H9 (cell line): ENCODE data around the gene RPL21. TPM values are rescaled to one million over a fixed set of nuclear protein-coding genes. Genes with fewer than 3 reads are reported as not detected.

Source experiments
- DNase-seq: peaks from one replicate; pipeline ENCODE4 v3.0.0-alpha.2; 2017
- H2AFZ ChIP-seq: one replicate; pipeline ENCODE4 v1.6.1; 2013; ENCODE audit warnings: mild to moderate bottlenecking, low read length, control low read depth, moderate library complexity
- H2AK5ac ChIP-seq: 2 replicates; pipeline ENCODE4 v1.6.1; 2013; ENCODE audit warnings: low read length, control low read depth, mixed read lengths; ENCODE audit not compliant: insufficient read length
- H2BK120ac ChIP-seq: one replicate; pipeline ENCODE4 v1.6.1; 2013; ENCODE audit warnings: low read depth, mild to moderate bottlenecking, low read length, control low read depth, inconsistent platforms; ENCODE audit not compliant: poor library complexity, severe bottlenecking
- H2BK12ac ChIP-seq: 2 replicates; pipeline ENCODE4 v1.6.1; 2013; ENCODE audit warnings: low read length, control low read depth, mixed read lengths, low read depth; ENCODE audit not compliant: insufficient read length
- H2BK15ac ChIP-seq: 2 replicates; pipeline ENCODE4 v1.6.1; 2013; ENCODE audit warnings: low read depth, low read length, control low read depth
- H2BK20ac ChIP-seq: one replicate; pipeline ENCODE4 v1.6.1; 2013; ENCODE audit warnings: low read depth, mild to moderate bottlenecking, low read length, control low read depth, inconsistent platforms; ENCODE audit not compliant: poor library complexity, severe bottlenecking
- H2BK5ac ChIP-seq: 2 replicates; pipeline ENCODE4 v1.6.1; 2013; ENCODE audit warnings: low read length, control low read depth, mixed read lengths; ENCODE audit not compliant: insufficient read length
- H3K14ac ChIP-seq: 2 replicates; pipeline ENCODE4 v1.6.1; 2013; ENCODE audit warnings: low read length, control low read depth; ENCODE audit not compliant: insufficient read depth
- H3K18ac ChIP-seq: 2 replicates; pipeline ENCODE4 v1.6.1; 2013; ENCODE audit warnings: low read depth, mild to moderate bottlenecking, mixed read lengths, low read length, control low read depth; ENCODE audit not compliant: insufficient read length
- H3K23ac ChIP-seq: 2 replicates; pipeline ENCODE4 v1.6.1; 2013; ENCODE audit warnings: low read length, control low read depth, mixed read lengths, low read depth; ENCODE audit not compliant: insufficient read length
- H3K23me2 ChIP-seq: 2 replicates; pipeline ENCODE4 v1.6.1; 2013; ENCODE audit warnings: low read depth, mild to moderate bottlenecking, mixed read lengths, low read length, control low read depth; ENCODE audit not compliant: insufficient read length, poor library complexity, severe bottlenecking
- H3K27ac ChIP-seq: 2 replicates; pipeline ENCODE4 v1.5.1; 2013; ENCODE audit warnings: low read length, control low read depth, mixed read lengths, low read depth; ENCODE audit not compliant: insufficient read length
- H3K27me3 ChIP-seq: 2 replicates; pipeline ENCODE4 v1.6.1; 2013; ENCODE audit warnings: low read length, control low read depth, inconsistent platforms; ENCODE audit not compliant: insufficient read depth
- H3K4ac ChIP-seq: 2 replicates; pipeline ENCODE4 v1.6.1; 2013; ENCODE audit warnings: low read depth, mild to moderate bottlenecking, control low read depth, inconsistent platforms, low read length, moderate library complexity
- H3K4me1 ChIP-seq: 2 replicates; pipeline ENCODE4 v1.6.1; 2013; ENCODE audit warnings: low read length, control low read depth, inconsistent platforms; ENCODE audit not compliant: insufficient read depth
- H3K4me2 ChIP-seq: 2 replicates; pipeline ENCODE4 v1.6.1; 2013; ENCODE audit warnings: low read length, control low read depth, mixed read lengths; ENCODE audit not compliant: insufficient read length, insufficient read depth
- H3K56ac ChIP-seq: 2 replicates; pipeline ENCODE4 v1.6.1; 2013; ENCODE audit warnings: low read depth, mild to moderate bottlenecking, mixed read lengths, low read length, control low read depth; ENCODE audit not compliant: insufficient read length
- H3K79me1 ChIP-seq: 2 replicates; pipeline ENCODE4 v1.6.1; 2013; ENCODE audit warnings: low read depth, mild to moderate bottlenecking, moderate library complexity, low read length, control low read depth, inconsistent platforms; ENCODE audit not compliant: insufficient read depth, poor library complexity, severe bottlenecking
- H3K79me2 ChIP-seq: 2 replicates; pipeline ENCODE4 v1.6.1; 2013; ENCODE audit warnings: low read length, control low read depth, inconsistent platforms; ENCODE audit not compliant: insufficient read depth
- H3K9ac ChIP-seq: 2 replicates; pipeline ENCODE4 v1.6.1; 2013; ENCODE audit warnings: low read length, control low read depth, mixed read lengths; ENCODE audit not compliant: insufficient read length; ENCODE audit errors: extremely low read depth
- H3K9me3 ChIP-seq: one replicate; pipeline ENCODE4 v1.6.1; 2013; ENCODE audit warnings: low read depth, low read length, inconsistent platforms; ENCODE audit not compliant: control insufficient read depth
- H3T11ph ChIP-seq: one replicate; pipeline ENCODE4 v1.6.1; 2013; ENCODE audit warnings: mild to moderate bottlenecking, low read length, control low read depth, inconsistent platforms
- H4K20me1 ChIP-seq: one replicate; pipeline ENCODE4 v1.6.1; 2013; ENCODE audit not compliant: control insufficient read depth, insufficient read length, insufficient read depth
- H4K5ac ChIP-seq: 2 replicates; pipeline ENCODE4 v1.6.1; 2013; ENCODE audit warnings: low read depth, mild to moderate bottlenecking, mixed read lengths, low read length, control low read depth; ENCODE audit not compliant: insufficient read length
- H4K8ac ChIP-seq: replicated peaks from 2 replicates; pipeline ENCODE4 v1.6.1; 2013; ENCODE audit warnings: low read length, control low read depth, mixed read lengths, low read depth; ENCODE audit not compliant: insufficient read length
- H4K91ac ChIP-seq: 2 replicates; pipeline ENCODE4 v1.6.1; 2013; ENCODE audit warnings: low read depth, mild to moderate bottlenecking, moderate library complexity, mixed read lengths, low read length, control low read depth; ENCODE audit not compliant: insufficient read length
- H3K27ac Mint-ChIP-seq, 3 experiments: 2 replicates in 2 of 3; 3 replicates in 1 of 3; pipeline ENCODE4 v1.8.0; 2020 to 2021; ENCODE audit warnings: mixed read lengths in 3 of 3, mild to moderate bottlenecking in 1 of 3, moderate library complexity in 1 of 3
- H3K27me3 Mint-ChIP-seq: 2 replicates; pipeline ENCODE4 v1.8.0; 2021; ENCODE audit warnings: low read depth, mild to moderate bottlenecking, moderate library complexity, mixed read lengths
- H3K36me3 Mint-ChIP-seq, 3 experiments: 2 replicates in 2 of 3; 3 replicates in 1 of 3; pipeline ENCODE4 v1.8.0; 2020 to 2021; ENCODE audit warnings: low read depth in 3 of 3, mixed read lengths in 3 of 3; ENCODE audit not compliant: insufficient read depth in 1 of 3
- H3K4me1 Mint-ChIP-seq, 2 experiments: 2 replicates each; pipeline ENCODE4 v1.8.0; 2020; ENCODE audit warnings: mixed read lengths in 2 of 2
- H3K4me3 Mint-ChIP-seq, 2 experiments: 2 replicates in 1 of 2; 3 replicates in 1 of 2; pipeline ENCODE4 v1.8.0; 2020 to 2021; ENCODE audit warnings: mild to moderate bottlenecking in 2 of 2, mixed read lengths in 2 of 2, moderate library complexity in 1 of 2
- H3K9me3 Mint-ChIP-seq, 2 experiments: 2 replicates in 1 of 2; 3 replicates in 1 of 2; pipeline ENCODE4 v1.8.0; 2020; ENCODE audit warnings: mild to moderate bottlenecking in 2 of 2, mixed read lengths in 2 of 2, moderate library complexity in 1 of 2
- WGBS: extraction: QIAGEN DNeasy Blood & Tissue Kit; methylation state at CpG from one replicate; pipeline ENCODE4 v1.1.7; 2013; ENCODE audit warnings: missing lambda C conversion rate, low lambda C conversion rate, mixed read lengths; ENCODE audit not compliant: insufficient read length; ENCODE audit errors: extremely low coverage; 5-methylcytosine and 5-hydroxymethylcytosine counted together
- total RNA-seq: library from RNA; stranded (reverse); gene quantifications from 2 replicates; pipeline ENCODE4 v1.2.1, GENCODE V29; 2021
- TF ChIP-seq, protein P1 (sequence below): fragments of 200-600 bp; sonication (generic); conservative IDR thresholded peaks from 3 replicates; pipeline ENCODE4 v1.8.0; 2021; ENCODE audit warnings: antibody characterized with exemption, mild to moderate bottlenecking

The RPL21 gene
- total RNA-seq, 1 experiment from 2014 or later: 1,099 TPM

DNA sequence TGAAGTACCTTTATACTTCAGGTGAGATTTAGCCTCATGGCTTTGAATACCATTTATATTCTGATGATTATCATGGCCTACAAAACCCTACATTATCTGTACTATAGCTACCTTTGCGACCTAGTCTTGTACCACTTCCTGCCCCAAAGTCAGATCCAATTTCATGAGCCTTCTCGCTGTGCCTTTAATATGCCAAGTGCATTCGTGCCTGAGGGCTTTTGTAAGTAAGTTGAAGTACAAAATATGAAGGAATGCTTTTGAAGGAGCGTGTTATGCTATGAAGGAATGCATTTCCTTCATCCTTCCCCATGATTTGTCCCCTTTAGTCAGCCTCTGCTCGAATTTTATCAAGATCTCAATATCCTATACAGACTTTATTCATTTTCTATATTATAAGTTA lies 10.0 kb downstream of the RPL21 start:
- no peak overlapping the region for H4K8ac ChIP-seq
- H2BK15ac ChIP-seq: no peak overlapping the region
- Mint-ChIP-seq H3K9me3 (no peaks in the 10 kb centered on the region), H3K27ac (peak overlapping the region in 2 of 3 experiments; percentile 1 to 83; a peak in 4 of 7 replicates), H3K4me3 (no peak overlapping the region), H3K4me1 (peaks cover 21 to 23% of the 10 kb centered on the region in 2 experiments), H3K36me3 (peaks cover 10 to 35% (median 15%) of the 10 kb centered on the region in 3 experiments), H3K27me3 (no peaks in the 10 kb centered on the region; the same call in 1 of the 2 replicates)
- no peaks in the 10 kb centered on the region for H3K23me2 ChIP-seq
- no peak overlapping the region for H3K27ac ChIP-seq
- H3K4ac ChIP-seq: no peak overlapping the region
- no peak overlapping the region for H2AK5ac ChIP-seq
- no peak overlapping the region for H3K14ac ChIP-seq
- H2BK20ac ChIP-seq: no peak overlapping the region
- no peak overlapping the region for H3K4me2 ChIP-seq
- H3T11ph ChIP-seq: no peak overlapping the region
- H2BK120ac ChIP-seq: no peak overlapping the region
- H2BK12ac ChIP-seq: no peak overlapping the region
- no peak overlapping the region for H3K9ac ChIP-seq
- H2AFZ ChIP-seq: no peak overlapping the region
- TF ChIP-seq, protein P1, sequence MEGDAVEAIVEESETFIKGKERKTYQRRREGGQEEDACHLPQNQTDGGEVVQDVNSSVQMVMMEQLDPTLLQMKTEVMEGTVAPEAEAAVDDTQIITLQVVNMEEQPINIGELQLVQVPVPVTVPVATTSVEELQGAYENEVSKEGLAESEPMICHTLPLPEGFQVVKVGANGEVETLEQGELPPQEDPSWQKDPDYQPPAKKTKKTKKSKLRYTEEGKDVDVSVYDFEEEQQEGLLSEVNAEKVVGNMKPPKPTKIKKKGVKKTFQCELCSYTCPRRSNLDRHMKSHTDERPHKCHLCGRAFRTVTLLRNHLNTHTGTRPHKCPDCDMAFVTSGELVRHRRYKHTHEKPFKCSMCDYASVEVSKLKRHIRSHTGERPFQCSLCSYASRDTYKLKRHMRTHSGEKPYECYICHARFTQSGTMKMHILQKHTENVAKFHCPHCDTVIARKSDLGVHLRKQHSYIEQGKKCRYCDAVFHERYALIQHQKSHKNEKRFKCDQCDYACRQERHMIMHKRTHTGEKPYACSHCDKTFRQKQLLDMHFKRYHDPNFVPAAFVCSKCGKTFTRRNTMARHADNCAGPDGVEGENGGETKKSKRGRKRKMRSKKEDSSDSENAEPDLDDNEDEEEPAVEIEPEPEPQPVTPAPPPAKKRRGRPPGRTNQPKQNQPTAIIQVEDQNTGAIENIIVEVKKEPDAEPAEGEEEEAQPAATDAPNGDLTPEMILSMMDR: no peak
- WGBS: no CpG with 5 or more reads among the region's 5 CpGs
- no peaks in the 10 kb centered on the region for H4K20me1 ChIP-seq
- H4K91ac ChIP-seq: no peak overlapping the region
- H3K56ac ChIP-seq: no peak overlapping the region
- DNase-seq: no peak
- peaks cover 6% of the 10 kb centered on the region; the same call in 1 of the 2 replicates for H3K4me1 ChIP-seq
- no peak overlapping the region for H2BK5ac ChIP-seq
- no peak overlapping the region for H3K18ac ChIP-seq
- H3K79me2 ChIP-seq: no peaks in the 10 kb centered on the region
- no peaks in the 10 kb centered on the region for H3K9me3 ChIP-seq
- H4K5ac ChIP-seq: no peak overlapping the region
- H3K79me1 ChIP-seq: no peaks in the 10 kb centered on the region
- no peaks in the 10 kb centered on the region for H3K27me3 ChIP-seq
- H3K23ac ChIP-seq: no peak overlapping the region
